Trophoblast cell (in vitro differentiated cells and primary cell): ENCODE results near the gene CTSZ.
A peak's percentile ranks its signal among the peaks of the same experiment; 100 is the strongest.

Experiments
- DNase-seq, 2 donors: peaks; one replicate each; pipeline ENCODE4 v3.0.0-alpha.2; 2016
- H2AFZ ChIP-seq: 2 replicates; pipeline ENCODE4 v1.6.1; 2013; ENCODE audit warnings: low read length, moderate library complexity, mild to moderate bottlenecking; ENCODE audit not compliant: insufficient read depth, poor library complexity
- H2AK5ac ChIP-seq: 2 replicates; pipeline ENCODE4 v1.6.1; 2013; ENCODE audit warnings: mild to moderate bottlenecking, low read length
- H2BK120ac ChIP-seq: 2 replicates; pipeline ENCODE4 v1.6.1; 2013; ENCODE audit warnings: low read length, mild to moderate bottlenecking, moderate library complexity; ENCODE audit not compliant: insufficient read depth, poor library complexity
- H2BK12ac ChIP-seq: 2 replicates; pipeline ENCODE4 v1.6.1; 2013; ENCODE audit warnings: mild to moderate bottlenecking, low read length, moderate library complexity
- H2BK5ac ChIP-seq: 2 replicates; pipeline ENCODE4 v1.6.1; 2013; ENCODE audit warnings: low read length, low read depth, moderate library complexity, mild to moderate bottlenecking; ENCODE audit not compliant: poor library complexity
- H3K14ac ChIP-seq: 2 replicates; pipeline ENCODE4 v1.6.1; 2013; ENCODE audit warnings: mild to moderate bottlenecking, low read length
- H3K18ac ChIP-seq: 2 replicates; pipeline ENCODE4 v1.6.1; 2013; ENCODE audit warnings: mild to moderate bottlenecking, low read length
- H3K23ac ChIP-seq: 2 replicates; pipeline ENCODE4 v1.6.1; 2013; ENCODE audit warnings: low read length
- H3K27ac ChIP-seq: 2 replicates; pipeline ENCODE4 v1.5.1; 2013; ENCODE audit warnings: low read depth, mild to moderate bottlenecking, inconsistent platforms, low read length, moderate library complexity
- H3K27me3 ChIP-seq: 2 replicates; pipeline ENCODE4 v1.6.1; 2013; ENCODE audit warnings: inconsistent platforms, mild to moderate bottlenecking, low read length, moderate library complexity; ENCODE audit not compliant: insufficient read depth
- H3K36me3 ChIP-seq, 2 experiments: 1 replicate in 1 of 2; 2 replicates in 1 of 2; pipeline ENCODE4 v1.6.1; 2013; ENCODE audit warnings: low read length in 2 of 2, mild to moderate bottlenecking in 2 of 2, moderate library complexity in 1 of 2; ENCODE audit not compliant: insufficient read depth in 2 of 2, control insufficient read depth in 1 of 2
- H3K4ac ChIP-seq: 2 replicates; pipeline ENCODE4 v1.6.1; 2013; ENCODE audit warnings: low read depth, mild to moderate bottlenecking, low read length, moderate library complexity
- H3K4me1 ChIP-seq, 2 experiments: 1 replicate in 1 of 2; 2 replicates in 1 of 2; pipeline ENCODE4 v1.6.1; 2013; ENCODE audit warnings: low read length in 2 of 2, mild to moderate bottlenecking in 2 of 2, moderate library complexity in 1 of 2; ENCODE audit not compliant: insufficient read depth in 2 of 2, control insufficient read depth in 1 of 2
- H3K4me2 ChIP-seq: 2 replicates; pipeline ENCODE4 v1.6.1; 2013; ENCODE audit warnings: inconsistent platforms, mild to moderate bottlenecking, low read length, moderate library complexity
- H3K4me3 ChIP-seq: 2 replicates; pipeline ENCODE4 v1.5.1; 2013; ENCODE audit warnings: mild to moderate bottlenecking, low read depth, low read length, inconsistent platforms
- H3K79me1 ChIP-seq: one replicate; pipeline ENCODE4 v1.6.1; 2013; ENCODE audit warnings: low read length
- H3K79me2 ChIP-seq: 2 replicates; pipeline ENCODE4 v1.6.1; 2013; ENCODE audit warnings: low read length, mild to moderate bottlenecking; ENCODE audit not compliant: control insufficient read depth, insufficient read depth, poor library complexity
- H3K9ac ChIP-seq: 2 replicates; pipeline ENCODE4 v1.6.1; 2013; ENCODE audit warnings: mild to moderate bottlenecking, low read length
- H3K9me3 ChIP-seq: 2 replicates; pipeline ENCODE4 v1.6.1; 2013; ENCODE audit warnings: low read depth, mild to moderate bottlenecking, control low read depth, inconsistent platforms, low read length; ENCODE audit not compliant: insufficient read depth
- H4K12ac ChIP-seq: 2 replicates; pipeline ENCODE4 v1.6.1; 2013; ENCODE audit warnings: low read depth, mild to moderate bottlenecking, low read length, moderate library complexity
- H4K8ac ChIP-seq: 2 replicates; pipeline ENCODE4 v1.6.1; 2013; ENCODE audit warnings: low read depth, mild to moderate bottlenecking, low read length, moderate library complexity
- H4K91ac ChIP-seq: one replicate; pipeline ENCODE4 v1.6.1; 2013; ENCODE audit warnings: low read depth, mild to moderate bottlenecking, low read length, moderate library complexity
- WGBS: extraction: QIAGEN DNeasy Blood & Tissue Kit; methylation state at CpG from one replicate; pipeline ENCODE4 v1.1.7; 2013; ENCODE audit warnings: missing lambda C conversion rate; ENCODE audit not compliant: insufficient read length, insufficient coverage; ENCODE audit errors: extremely low coverage; 5-methylcytosine and 5-hydroxymethylcytosine counted together

Gene CTSZ

DNA sequence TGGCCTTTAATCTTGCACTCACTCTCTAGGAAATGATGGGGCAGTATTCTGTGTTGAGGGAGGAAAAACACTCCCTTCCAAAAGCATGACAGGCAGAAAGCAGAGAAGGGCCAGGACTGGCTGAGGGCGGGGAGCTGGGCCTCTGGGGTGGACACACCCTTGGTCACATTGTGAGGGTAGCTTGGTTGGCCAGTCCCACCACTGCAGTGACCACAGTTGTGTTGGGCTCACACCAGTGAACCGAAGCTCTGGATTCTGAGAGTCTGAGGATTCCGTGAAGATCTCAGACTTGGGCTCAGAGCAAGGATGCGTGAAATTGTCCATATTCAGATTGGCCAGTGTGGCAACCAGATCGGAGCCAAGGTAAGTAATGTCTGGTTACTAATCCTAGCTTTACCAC, 12.2 kb upstream of the CTSZ start, which contains the start of gene TUBB1:
TUBB1 (plus strand) TSS at position 213 of the 400 bp plus-strand sequence; CDS start at position 307, 94 bp downstream.
- Histone ChIP-seq H2BK12ac (peak within 1 kb of the TSS; percentile 53), H3K4me1 (peaks cover 3 to 14% of the 10 kb centered on the region in 2 experiments), H3K27ac (no peak within 1 kb of the TSS), H3K23ac (no peak within 1 kb of the TSS), H2BK120ac (peak within 1 kb of the TSS; percentile 36), H3K27me3 (no peaks in the 10 kb centered on the region), H3K18ac (no peak within 1 kb of the TSS), H3K79me1 (no peaks in the 10 kb centered on the region), H3K36me3 (peaks cover 11 to 14% of the 10 kb centered on the region in 2 experiments), H3K9me3 (peaks cover 2% of the 10 kb centered on the region), H2AFZ (no peak within 1 kb of the TSS), H3K4me3 (no peak within 1 kb of the TSS), H2AK5ac (no peak within 1 kb of the TSS), H3K4me2 (no peak within 1 kb of the TSS), H3K4ac (no peak within 1 kb of the TSS), H4K12ac (no peak within 1 kb of the TSS), H3K9ac (no peak within 1 kb of the TSS), H3K14ac (peak within 1 kb of the TSS; percentile 56), H4K91ac (peak within 1 kb of the TSS; percentile 20), H2BK5ac (no peak within 1 kb of the TSS), H4K8ac (no peak within 1 kb of the TSS), H3K79me2 (no peaks in the 10 kb centered on the region)
- WGBS = no CpG with 5 or more reads among the region's 5 CpGs
- DNase-seq = no peak

DNA sequence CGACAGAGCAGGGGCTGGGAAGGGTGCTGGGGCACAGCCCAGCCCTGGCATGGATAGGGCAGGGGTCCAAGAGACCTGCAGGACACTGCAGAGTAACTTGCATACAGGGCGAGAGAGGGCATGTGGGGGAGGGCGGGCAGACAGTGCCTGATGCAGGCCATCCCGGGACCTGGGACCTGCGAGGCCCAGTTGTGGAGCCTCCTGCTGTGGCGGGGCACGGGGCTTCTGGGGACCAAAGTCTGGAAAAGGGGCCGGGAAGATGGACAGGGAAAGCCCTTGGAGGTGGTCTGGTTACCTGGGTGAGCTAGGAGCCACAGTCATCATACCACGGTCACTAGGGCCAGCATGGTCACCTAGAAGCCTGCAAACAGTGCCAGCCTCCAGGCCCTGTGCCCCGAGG, 11.8 kb upstream of the CTSZ start:
- Histone ChIP-seq H4K8ac (no peak overlapping the region), H3K23ac (no peak overlapping the region), H3K4me2 (no peak overlapping the region), H3K79me1 (no peaks in the 10 kb centered on the region), H3K18ac (no peak overlapping the region), H3K4me3 (no peak overlapping the region), H3K9me3 (peaks cover 2% of the 10 kb centered on the region), H3K27ac (no peak overlapping the region), H2BK120ac (peak overlapping the region; percentile 36), H4K12ac (no peak overlapping the region), H2BK12ac (no peak overlapping the region), H3K4ac (no peak overlapping the region), H3K14ac (no peak overlapping the region), H3K79me2 (no peaks in the 10 kb centered on the region), H2AFZ (no peak overlapping the region), H2AK5ac (no peak overlapping the region), H3K4me1 (peaks cover 3 to 14% of the 10 kb centered on the region in 2 experiments), H3K36me3 (peaks cover 7 to 10% of the 10 kb centered on the region in 2 experiments), H2BK5ac (no peak overlapping the region), H3K27me3 (no peaks in the 10 kb centered on the region), H3K9ac (no peak overlapping the region), H4K91ac (peak overlapping the region; percentile 20)
- no peak for DNase-seq
- WGBS = no CpG with 5 or more reads among the region's 10 CpGs

DNA sequence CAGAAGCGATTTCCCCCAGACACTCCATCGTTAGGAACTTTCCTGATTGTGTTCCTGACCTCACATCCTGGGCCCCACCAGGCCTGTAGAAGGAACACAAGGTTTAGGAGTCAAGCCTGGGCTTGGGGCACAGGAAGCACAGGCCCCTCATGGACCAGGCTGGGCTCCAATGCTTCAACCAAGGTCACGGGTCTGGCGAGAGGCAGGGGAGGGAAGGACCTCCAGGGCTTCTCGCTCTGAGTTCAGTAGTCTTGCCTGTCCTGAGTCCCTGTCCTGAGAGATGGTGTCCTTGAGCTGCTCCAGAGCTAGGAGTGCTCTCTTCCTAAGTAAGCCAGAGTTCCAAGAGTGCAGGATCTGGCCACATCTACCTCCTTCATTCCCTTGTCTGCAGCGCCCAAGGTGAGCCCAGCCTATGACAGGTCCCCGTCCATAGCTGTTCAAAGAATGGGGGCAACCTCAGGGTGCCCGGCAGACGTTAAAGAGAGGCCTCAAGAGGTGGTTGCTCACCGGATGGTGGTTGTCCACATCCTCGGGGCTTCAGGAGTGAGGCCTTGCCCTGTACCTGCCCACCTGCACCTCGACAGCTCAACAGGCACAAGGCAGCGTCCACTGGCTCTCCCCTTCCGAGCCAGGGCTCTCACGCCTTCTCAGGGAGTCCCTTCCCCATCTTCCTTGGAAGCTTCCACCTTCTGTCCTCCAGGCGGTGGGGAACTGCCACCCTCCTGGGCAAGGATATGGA, 10.6 kb upstream of the CTSZ start:
- Histone ChIP-seq H3K9me3 (no peaks in the 10 kb centered on the region), H2BK5ac (no peak overlapping the region), H2BK120ac (no peak overlapping the region), H3K27me3 (no peaks in the 10 kb centered on the region), H4K91ac (no peak overlapping the region), H2BK12ac (no peak overlapping the region), H3K4me2 (no peak overlapping the region), H3K27ac (no peak overlapping the region), H3K4ac (no peak overlapping the region), H3K79me2 (no peaks in the 10 kb centered on the region), H4K12ac (no peak overlapping the region), H3K4me3 (no peak overlapping the region), H3K18ac (no peak overlapping the region), H4K8ac (no peak overlapping the region), H3K23ac (no peak overlapping the region), H3K4me1 (peaks cover 3 to 14% of the 10 kb centered on the region in 2 experiments), H3K79me1 (no peaks in the 10 kb centered on the region), H2AK5ac (no peak overlapping the region), H3K9ac (no peak overlapping the region), H3K36me3 (peaks cover under 1 to 1% of the 10 kb centered on the region in 2 experiments), H3K14ac (no peak overlapping the region), H2AFZ (no peak overlapping the region)
- WGBS = no CpG with 5 or more reads among the region's 16 CpGs
- no peak for DNase-seq

DNA sequence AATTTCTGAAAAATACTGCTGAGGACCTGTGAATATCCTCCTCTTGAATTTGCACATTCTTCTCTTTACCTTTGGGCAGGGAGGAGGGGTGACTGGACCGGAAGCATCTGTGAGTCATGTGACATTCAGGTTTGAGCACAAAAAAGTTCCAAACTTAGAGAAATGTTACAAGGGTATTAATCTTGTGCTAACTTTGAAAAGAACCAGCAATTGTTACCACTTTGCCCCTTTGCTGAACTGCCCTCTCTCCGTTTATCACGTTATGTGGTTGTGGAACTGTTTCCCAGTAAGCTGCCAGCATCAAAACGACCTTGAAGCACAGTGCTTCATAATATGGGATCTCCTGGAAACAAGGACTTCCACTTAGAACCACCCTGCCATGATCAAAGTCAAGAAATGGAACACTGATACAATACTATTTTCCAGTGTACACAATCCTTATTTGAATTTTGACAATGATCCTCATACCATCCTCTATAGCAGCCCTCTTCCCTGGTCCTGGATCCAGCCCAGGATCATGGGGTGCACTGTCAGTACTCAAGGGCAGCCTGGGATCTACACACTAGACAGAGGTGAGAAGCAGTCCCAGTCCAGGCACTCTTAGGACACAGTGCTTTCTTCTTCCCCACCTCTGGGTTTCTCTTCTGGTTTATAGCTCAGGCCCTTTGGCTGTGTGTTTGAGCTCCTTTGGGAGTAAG, 9.9 kb upstream of the CTSZ start:
- H2BK5ac ChIP-seq = no peak overlapping the region
- no peak overlapping the region for H3K4me3 ChIP-seq
- no peak overlapping the region for H4K91ac ChIP-seq
- no peak overlapping the region for H3K4ac ChIP-seq
- no peaks in the 10 kb centered on the region for H3K36me3 ChIP-seq
- no peak overlapping the region for H3K23ac ChIP-seq
- no peak overlapping the region for H2BK12ac ChIP-seq
- H2BK120ac ChIP-seq = peak overlapping the region; percentile 41
- H3K9ac ChIP-seq = no peak overlapping the region
- H2AFZ ChIP-seq = no peak overlapping the region
- no peak overlapping the region for H2AK5ac ChIP-seq
- H3K14ac ChIP-seq = no peak overlapping the region
- no peaks in the 10 kb centered on the region for H3K9me3 ChIP-seq
- no peaks in the 10 kb centered on the region for H3K79me2 ChIP-seq
- no CpG with 5 or more reads among the region's 4 CpGs for WGBS
- no peak overlapping the region for H4K8ac ChIP-seq
- H3K4me2 ChIP-seq = no peak overlapping the region
- DNase-seq = no peak
- no peaks in the 10 kb centered on the region for H3K27me3 ChIP-seq
- no peak overlapping the region for H3K27ac ChIP-seq
- H3K79me1 ChIP-seq = no peaks in the 10 kb centered on the region
- no peak overlapping the region for H4K12ac ChIP-seq
- H3K18ac ChIP-seq = no peak overlapping the region
- H3K4me1 ChIP-seq = peaks cover 3 to 15% of the 10 kb centered on the region in 2 experiments
